ENCODE results near the gene MERTK.

MERTK gene

GRCh38 chr2:111912547-111912946, 14.1 kb downstream of the MERTK start:
- H3K9ac ChIP-seq = no peak overlapping the region
- no peaks in the 10 kb centered on the region for H4K20me1 ChIP-seq (ENCODE audit: insufficient read depth)
- no peaks in the 10 kb centered on the region for H3K27me3 ChIP-seq (ENCODE audit: insufficient read depth, low read depth)
- H3K79me2 ChIP-seq (ENCODE audit: insufficient read depth, low read depth) = no peaks in the 10 kb centered on the region
- no peak for TF ChIP-seq CTCF (conservative IDR thresholded peaks at IDR 0.05; ENCODE audit: low read depth, low read length)
- no peak overlapping the region for H3K4me2 ChIP-seq
- H3K36me3 ChIP-seq (ENCODE audit: insufficient read depth) = no peaks in the 10 kb centered on the region
- H3K4me3 ChIP-seq (IDR thresholded peaks at IDR 0.05; ENCODE audit: insufficient read depth, low read depth, low read length) = no peak overlapping the region
- no peak overlapping the region for H3K27ac ChIP-seq
- H3K4me1 ChIP-seq (ENCODE audit: low read depth, poor library complexity, severe bottlenecking) = no peaks in the 10 kb centered on the region
- H2AFZ ChIP-seq (ENCODE audit: low read depth) = no peak overlapping the region

- no peaks in the 10 kb centered on the region for H3K36me3 ChIP-seq (ENCODE audit: insufficient read depth)
- peaks cover 16% of the 10 kb centered on the region for H3K4me1 ChIP-seq (ENCODE audit: low read depth, poor library complexity, severe bottlenecking)
- H3K27me3 ChIP-seq (ENCODE audit: insufficient read depth, low read depth) = no peaks in the 10 kb centered on the region
- H2AFZ ChIP-seq (ENCODE audit: low read depth) = no peak overlapping the region
- no peak overlapping the region for H3K4me2 ChIP-seq
- no peaks in the 10 kb centered on the region for H4K20me1 ChIP-seq (ENCODE audit: insufficient read depth)
- H3K27ac ChIP-seq = no peak overlapping the region
- H3K4me3 ChIP-seq (IDR thresholded peaks at IDR 0.05; ENCODE audit: insufficient read depth, low read depth, low read length) = no peak overlapping the region
- no peaks in the 10 kb centered on the region for H3K79me2 ChIP-seq (ENCODE audit: insufficient read depth, low read depth)
- no peak overlapping the region for H3K9ac ChIP-seq
- no peak for TF ChIP-seq CTCF (conservative IDR thresholded peaks at IDR 0.05; ENCODE audit: low read depth, low read length)
These were observed 18.7 kb downstream of the MERTK start for GRCh38 chr2:111917106-111917505.

- Histone ChIP-seq H3K79me2 (ENCODE audit: insufficient read depth, low read depth) (no peaks in the 10 kb centered on the region), H3K27ac (no peak overlapping the region), H3K4me2 (no peak overlapping the region), H3K9ac (no peak overlapping the region), H3K36me3 (ENCODE audit: insufficient read depth) (no peaks in the 10 kb centered on the region), H2AFZ (ENCODE audit: low read depth) (no peak overlapping the region), H3K4me1 (ENCODE audit: low read depth, poor library complexity, severe bottlenecking) (peaks cover 16% of the 10 kb centered on the region), H3K27me3 (ENCODE audit: insufficient read depth, low read depth) (no peaks in the 10 kb centered on the region), H3K4me3 (IDR thresholded peaks at IDR 0.05; ENCODE audit: insufficient read depth, low read depth, low read length) (no peak overlapping the region), H4K20me1 (ENCODE audit: insufficient read depth) (no peaks in the 10 kb centered on the region)
- TF ChIP-seq CTCF (conservative IDR thresholded peaks at IDR 0.05; ENCODE audit: low read depth, low read length) = no peak
These were observed 20.0 kb downstream of the MERTK start for GRCh38 chr2:111918383-111918806.

- H3K36me3 ChIP-seq (ENCODE audit: insufficient read depth) = no peaks in the 10 kb centered on the region
- no peak overlapping the region for H2AFZ ChIP-seq (ENCODE audit: low read depth)
- no peaks in the 10 kb centered on the region for H4K20me1 ChIP-seq (ENCODE audit: insufficient read depth)
- H3K27me3 ChIP-seq (ENCODE audit: insufficient read depth, low read depth) = no peaks in the 10 kb centered on the region
- peaks cover 16% of the 10 kb centered on the region for H3K4me1 ChIP-seq (ENCODE audit: low read depth, poor library complexity, severe bottlenecking)
- H3K4me3 ChIP-seq (IDR thresholded peaks at IDR 0.05; ENCODE audit: insufficient read depth, low read depth, low read length) = no peak overlapping the region
- no peak overlapping the region for H3K4me2 ChIP-seq
- no peak overlapping the region for H3K27ac ChIP-seq
- 0 out of 2 replicates have a peak, but pooled peaks have one; percentile 15 for TF ChIP-seq CTCF (conservative IDR thresholded peaks at IDR 0.05; ENCODE audit: low read depth, low read length)
- H3K9ac ChIP-seq = no peak overlapping the region
- H3K79me2 ChIP-seq (ENCODE audit: insufficient read depth, low read depth) = no peaks in the 10 kb centered on the region
These were observed 21.0 kb downstream of the MERTK start for GRCh38 chr2:111919365-111919764.

All from KMS-11 (cell line).